HG02571 (cell line): Measurements from ENCODE around the gene HNRNPH1.
"Not testable (repeated sequence)": the region's sequence is repeated elsewhere in the genome, so short reads cannot be mapped to it uniquely, and the experiment has no call there.

Experiments
- ATAC-seq: cut with Tn5 transposase; IDR thresholded peaks from one replicate; pipeline ENCODE4 v1.9.1; 2021; ENCODE audit warnings: mild to moderate bottlenecking, moderate library complexity; ENCODE audit not compliant: unreplicated experiment

The HNRNPH1 gene, protein sequence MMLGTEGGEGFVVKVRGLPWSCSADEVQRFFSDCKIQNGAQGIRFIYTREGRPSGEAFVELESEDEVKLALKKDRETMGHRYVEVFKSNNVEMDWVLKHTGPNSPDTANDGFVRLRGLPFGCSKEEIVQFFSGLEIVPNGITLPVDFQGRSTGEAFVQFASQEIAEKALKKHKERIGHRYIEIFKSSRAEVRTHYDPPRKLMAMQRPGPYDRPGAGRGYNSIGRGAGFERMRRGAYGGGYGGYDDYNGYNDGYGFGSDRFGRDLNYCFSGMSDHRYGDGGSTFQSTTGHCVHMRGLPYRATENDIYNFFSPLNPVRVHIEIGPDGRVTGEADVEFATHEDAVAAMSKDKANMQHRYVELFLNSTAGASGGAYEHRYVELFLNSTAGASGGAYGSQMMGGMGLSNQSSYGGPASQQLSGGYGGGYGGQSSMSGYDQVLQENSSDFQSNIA

DNA sequence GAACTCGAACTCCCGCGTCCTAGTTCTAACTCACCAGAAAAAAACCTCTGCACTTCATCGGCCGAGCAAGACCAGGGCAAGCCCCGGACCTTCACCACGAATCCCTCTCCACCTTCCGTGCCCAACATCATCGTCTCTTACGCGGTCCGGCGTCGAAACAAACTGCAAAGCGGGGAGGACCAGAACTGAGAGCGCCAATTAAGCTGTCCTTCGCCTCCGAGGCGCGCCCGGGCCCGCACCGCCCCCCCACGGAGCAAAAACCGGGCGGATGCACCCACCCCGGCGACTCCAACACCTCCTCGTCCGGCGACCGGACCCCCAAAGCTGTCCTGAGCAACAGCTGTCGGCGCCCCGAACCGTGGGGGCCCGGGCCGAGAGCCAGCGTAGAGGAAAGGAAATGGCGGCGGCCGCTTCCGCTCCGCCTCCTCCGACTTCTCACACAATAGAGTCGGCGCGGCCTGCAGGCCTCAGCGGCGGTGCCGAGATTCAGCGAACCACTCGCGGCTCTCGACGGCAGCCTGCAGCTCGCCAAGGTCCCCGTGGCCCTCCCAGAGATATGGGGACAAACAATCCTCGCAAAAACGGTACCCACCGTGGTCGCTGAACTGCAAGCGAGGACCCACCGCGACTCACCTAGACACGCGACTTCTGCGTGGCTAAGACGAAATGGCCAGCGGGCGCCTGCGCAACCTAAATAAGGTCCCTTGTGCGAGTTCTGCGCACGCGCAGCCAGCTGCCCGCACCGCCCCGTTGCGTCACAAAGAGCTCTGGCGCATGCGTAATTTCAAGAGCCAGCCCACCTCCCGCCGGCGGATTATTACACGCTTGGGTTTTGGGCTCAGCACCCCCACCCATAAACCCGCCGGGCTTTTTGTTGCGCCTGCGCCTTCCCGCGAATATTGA, at the start of gene HNRNPH1:
Gene HNRNPH1 (minus strand): TSS at position 669 of the 903 bp plus-strand sequence. CDS start 538 bp downstream, at position 131.
- ATAC-seq, result peak; percentile 70

- no peak for ATAC-seq
Measured at GRCh38 chr5:179668391-179668790, 44.9 kb upstream of the HNRNPH1 start.

- not testable (repeated sequence) for ATAC-seq
Measured at GRCh38 chr5:179661647-179662046, 38.2 kb upstream of the HNRNPH1 start.

DNA sequence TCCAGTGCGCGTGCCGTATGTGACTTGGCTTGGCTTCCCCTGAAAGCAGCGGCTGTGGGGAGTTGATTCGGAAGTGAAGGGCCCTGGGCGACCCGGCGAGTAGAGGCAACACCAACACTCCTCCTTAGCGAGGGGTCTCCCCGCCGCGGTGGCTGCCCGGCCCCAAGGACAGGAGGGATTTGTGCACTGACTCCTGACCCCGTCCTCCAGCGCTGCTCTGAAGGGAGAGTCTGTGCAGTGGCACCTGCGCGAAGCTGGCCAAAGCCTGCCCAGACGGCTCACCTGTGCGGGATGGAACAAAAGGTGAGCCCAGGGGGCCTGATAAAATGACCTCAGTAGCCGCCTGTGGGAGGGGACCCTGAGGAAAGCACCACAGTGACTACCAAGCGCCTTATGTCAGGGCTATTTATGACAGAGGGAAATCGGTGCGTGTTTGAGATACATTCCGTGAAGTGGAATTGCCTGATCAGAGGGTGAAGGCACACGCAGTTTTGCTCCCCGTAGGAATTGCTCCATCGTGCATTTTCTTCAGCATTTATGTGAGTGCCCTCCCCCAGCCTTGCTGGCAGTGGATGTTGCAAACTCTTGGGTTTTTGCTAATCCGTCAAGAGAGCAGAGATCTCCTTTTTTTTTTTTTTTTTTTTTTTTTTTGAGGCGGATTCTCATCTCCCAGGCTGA, 34.8 kb upstream of the HNRNPH1 start:
- peak; percentile 48 for ATAC-seq

- peak; percentile 85 for ATAC-seq
Measured at GRCh38 chr5:179657302-179658178, 34.1 kb upstream of the HNRNPH1 start.

DNA sequence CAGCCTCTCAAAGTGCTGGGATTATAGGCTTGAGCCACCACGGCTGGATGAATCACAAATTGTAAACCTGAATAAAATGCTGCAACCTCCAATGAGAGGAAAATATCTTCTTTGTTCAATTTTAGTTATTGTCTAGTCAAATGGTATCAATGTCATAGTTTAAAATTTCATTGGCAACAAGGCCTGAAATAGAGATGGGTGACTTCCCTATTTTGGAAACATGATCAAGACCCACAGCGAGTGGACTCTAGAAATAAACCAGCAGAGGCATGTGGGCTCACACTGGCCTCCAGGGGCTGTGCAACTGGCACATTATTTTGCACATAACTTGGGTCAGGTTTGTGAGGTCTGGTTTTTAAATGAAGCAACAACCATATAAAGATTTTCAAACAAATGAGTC, 29.7 kb upstream of the HNRNPH1 start:
- ATAC-seq, result not testable (repeated sequence)

- not testable (repeated sequence) for ATAC-seq
Measured at GRCh38 chr5:179650245-179650644, 26.8 kb upstream of the HNRNPH1 start.

DNA sequence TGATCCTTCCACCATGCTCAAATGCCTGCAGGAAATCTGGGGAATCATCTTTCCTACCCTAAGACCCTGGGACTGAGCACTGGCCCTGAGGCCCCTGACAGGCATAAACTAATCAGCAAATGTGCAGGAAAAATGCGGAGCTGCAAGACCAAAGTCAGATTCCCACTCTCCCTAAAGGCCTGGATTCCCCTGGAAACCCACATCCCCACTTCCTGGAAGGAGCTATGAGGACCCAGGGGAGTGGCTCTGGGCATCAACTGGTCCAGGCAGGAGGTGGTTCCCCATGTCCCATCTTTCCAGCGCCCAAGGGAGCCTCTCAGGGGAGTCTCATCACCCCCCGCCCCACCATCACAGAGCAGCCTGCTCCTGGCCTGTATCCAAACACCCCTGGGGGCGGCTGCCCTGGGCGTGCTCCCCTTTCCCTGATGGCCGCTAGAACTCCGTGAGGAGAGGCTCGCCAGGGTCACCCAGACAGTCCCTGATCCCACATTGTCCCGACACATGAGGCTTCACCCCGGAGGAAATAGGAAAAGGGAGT, 25.8 kb upstream of the HNRNPH1 start:
- ATAC-seq, result not testable (repeated sequence)

DNA sequence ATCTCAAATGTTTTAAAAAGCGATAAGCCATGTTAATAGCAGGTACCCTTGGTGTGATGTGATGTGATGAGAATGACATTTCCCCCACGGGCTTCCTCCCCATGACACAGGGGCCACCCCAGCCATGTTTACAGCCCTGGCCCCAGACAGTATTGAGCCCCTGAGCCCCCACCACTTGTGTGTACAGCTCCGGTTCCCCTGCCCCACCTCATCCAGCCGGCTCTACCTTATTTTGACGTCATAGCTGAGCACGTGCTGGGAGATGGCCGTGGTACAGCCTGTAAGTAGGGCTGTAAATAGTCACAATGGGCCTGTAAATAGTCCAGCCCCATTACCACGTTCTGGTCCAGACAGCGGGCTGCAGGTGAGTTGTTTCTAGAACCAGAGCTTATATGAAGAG, 24.9 kb upstream of the HNRNPH1 start:
- ATAC-seq, result no peak

DNA sequence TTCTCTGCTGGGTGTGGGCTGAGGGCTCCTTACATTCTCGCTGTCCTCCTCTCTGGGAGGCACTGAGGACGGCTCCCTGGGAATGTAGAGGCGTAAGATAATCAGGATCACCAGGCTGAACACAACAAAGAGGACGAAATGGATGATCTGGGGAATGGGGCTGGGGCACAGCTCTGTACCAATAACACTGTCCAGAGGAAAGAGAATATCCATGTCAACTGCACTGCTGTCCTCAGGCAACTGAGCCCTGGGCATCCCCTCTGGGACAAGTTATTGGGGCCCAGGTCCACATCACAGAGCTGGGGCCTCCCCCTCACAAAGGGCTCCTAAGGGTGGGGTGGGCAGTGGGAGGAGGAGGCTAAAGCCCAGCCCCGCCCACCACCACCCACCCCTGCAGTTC, 21.3 kb upstream of the HNRNPH1 start:
- not testable (repeated sequence) for ATAC-seq

DNA sequence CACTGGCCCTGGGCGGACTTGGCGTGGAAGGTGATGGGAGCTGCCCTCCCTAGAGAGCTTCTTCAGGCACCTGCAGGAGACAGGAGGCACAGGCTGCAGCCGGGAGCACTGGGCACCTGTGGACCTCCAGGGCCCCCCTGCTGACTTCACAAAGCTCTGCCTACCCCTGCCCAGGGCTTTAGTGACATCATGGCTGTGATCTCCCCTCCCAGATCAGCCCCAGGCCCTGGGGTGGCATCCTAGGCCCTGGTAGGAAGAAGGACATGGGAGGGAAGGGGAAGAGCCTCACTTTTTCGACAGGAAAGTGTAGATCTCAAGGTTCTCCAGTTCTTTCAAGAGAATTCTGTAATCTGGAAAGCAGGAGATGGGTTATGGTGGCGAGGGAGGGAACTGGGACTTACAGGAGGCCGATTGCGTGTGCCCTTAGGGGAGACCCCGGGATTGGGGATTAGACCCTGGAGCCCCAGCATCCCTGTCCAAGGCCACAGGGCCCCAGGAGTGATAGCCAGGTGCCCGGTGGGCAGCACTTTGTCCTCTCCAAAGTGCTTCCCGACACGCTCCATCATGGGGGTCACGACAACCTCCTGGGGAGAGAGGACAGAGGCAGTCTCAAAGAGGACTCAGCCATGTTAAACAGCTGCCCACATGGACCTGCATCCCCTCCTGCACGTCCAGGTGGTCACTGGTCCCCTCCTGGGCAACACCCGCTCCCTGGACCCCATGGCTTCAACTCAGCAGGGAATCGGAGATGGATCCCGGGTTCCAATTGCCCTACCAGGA, 19.9 kb upstream of the HNRNPH1 start:
- ATAC-seq, result not testable (repeated sequence)

DNA sequence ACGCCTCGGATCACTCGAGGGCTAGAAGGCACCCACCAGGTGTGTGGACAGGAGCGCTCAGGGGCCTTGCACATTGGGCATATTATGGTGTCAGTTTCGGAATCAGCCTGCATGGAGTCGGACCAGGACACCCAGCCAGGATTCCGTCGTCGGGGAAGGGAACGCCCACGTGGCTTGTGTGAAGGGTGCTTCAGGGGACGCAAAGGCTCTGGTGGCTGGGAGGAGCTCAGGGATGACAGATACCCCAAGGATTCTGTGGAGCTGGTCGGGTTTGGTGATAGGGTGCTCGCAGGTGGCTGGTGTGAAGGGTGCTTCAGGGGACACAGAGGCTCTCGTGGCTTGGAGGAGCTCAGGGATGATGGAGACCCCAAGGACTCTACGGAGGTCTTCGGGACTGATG, 19.2 kb upstream of the HNRNPH1 start:
- not testable (repeated sequence) for ATAC-seq

- not testable (repeated sequence) for ATAC-seq
Measured at GRCh38 chr5:179641745-179642144, 18.3 kb upstream of the HNRNPH1 start.

DNA sequence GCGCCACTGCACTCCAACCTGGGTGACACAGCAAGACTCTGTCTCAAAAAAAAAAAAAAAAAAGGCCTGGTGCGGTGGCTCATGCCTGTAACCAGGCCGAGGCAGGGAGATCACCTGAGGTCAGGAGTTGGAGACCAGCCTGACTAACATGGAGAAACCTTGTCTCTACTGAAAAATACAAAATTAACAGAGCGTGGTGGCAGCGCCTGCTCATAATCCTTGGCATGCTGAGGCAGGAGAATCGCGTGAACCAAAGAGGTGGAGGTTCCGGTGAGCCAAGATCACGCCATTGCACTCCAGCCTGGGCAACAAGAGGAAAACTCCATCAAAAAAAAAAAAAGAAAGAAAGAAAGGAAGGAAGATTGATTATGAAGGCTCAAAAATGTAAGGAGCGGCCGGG, 15.8 kb upstream of the HNRNPH1 start:
- not testable (repeated sequence) for ATAC-seq

DNA sequence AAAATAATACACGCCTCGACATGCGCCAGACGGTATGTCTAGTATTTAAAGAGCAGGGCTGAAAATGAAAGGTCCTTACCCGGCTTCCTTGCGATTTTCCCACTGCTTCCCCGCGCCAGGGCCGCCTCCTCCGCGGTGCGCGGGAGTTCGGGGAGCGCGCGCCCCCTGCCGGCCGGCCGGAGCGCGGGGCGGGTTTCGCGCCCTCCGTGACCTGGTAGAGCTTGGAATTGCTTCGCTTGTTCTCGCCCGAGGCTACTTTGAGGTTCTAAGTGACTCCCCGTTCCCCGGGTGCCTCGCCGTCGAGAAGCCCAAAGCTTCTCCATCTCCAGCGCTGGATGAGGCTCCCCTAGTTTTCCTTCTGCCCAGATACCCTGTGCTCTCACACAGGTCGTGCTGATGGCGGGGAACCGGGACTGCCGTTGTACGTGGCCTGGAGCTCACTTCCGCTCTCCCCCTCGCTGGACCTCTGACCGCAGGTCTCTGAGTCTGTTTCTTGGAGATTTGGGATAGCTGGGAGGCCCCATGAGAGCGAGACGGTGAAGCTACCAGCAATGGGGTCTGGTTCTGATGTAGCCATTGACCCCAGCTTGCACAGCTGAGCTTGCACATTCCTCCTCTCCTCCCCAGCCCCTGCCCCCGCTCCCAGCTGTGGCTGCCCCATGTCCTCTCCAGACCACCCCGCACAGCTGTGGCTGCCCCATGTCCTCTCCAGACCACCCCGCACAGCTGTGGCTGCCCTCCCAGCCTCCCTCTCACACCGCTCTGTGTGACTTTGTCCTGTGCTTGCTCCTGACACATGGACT, 11.1 kb upstream of the HNRNPH1 start:
- peak; percentile 82 for ATAC-seq

- peak; percentile 54 for ATAC-seq
Measured at GRCh38 chr5:179633501-179634369, 10.3 kb upstream of the HNRNPH1 start.

DNA sequence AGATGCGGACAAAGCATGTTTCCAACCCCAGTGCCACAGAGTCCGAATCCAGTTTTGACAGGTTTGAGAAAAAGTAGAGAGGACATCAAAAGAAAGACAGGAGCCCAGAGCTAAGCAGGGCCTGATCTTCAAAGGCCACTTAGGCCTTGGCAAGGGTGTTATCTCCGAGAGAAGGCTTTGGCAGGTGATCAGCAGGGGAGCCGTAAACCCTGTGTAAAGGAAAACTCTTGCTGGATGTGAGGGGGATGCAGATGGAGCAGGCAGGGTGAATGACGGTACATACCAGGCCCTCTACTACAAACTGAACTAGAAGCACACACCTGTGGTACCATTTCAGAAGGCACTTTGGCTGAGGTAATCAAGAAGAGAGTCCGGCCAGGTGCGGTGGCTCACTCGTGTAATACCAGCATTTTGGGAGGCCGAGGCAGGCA, 1.4 kb upstream of the HNRNPH1 start:
- no peak for ATAC-seq
